Naive thymus-derived CD4-positive, alpha-beta T cell (primary cell): ENCODE data around the gene NMB. TPM values are rescaled to one million over a fixed set of nuclear protein-coding genes. Genes with fewer than 3 reads are reported as not detected.

Source experiments
- ATAC-seq: fragments of 150-1000 bp; cut with Tn5 transposase; 2 replicates; pipeline ENCODE4 v1.10.0; 2021; ENCODE audit warnings: mild to moderate bottlenecking, moderate library complexity
- CTCF ChIA-PET: fragments of 350-600 bp; sonication (Branson Sonifier 250); formaldehyde crosslinking; loops from one replicate; lab custom pipeline; 2021; ENCODE audit warnings: antibody characterized with exemption; lab: Charles Lee
- POLR2A ChIA-PET: fragments of 350-600 bp; sonication (Branson Sonifier 250); formaldehyde crosslinking; loops from one replicate; lab custom pipeline; 2021; ENCODE audit warnings: antibody characterized with exemption, inconsistent platforms; lab: Charles Lee
- DNase-seq, 9 donors: peaks; one replicate each; pipeline versions ENCODE4 v3.0.0 to v3.0.0-alpha.2; 2020 to 2022; ENCODE audit warnings: mixed read lengths in 1 of 9
- H3K27ac ChIP-seq: one replicate; pipeline ENCODE4 v1.7.0; 2013; ENCODE audit warnings: mild to moderate bottlenecking, low read depth, low read length, moderate library complexity
- H3K27me3 ChIP-seq, 2 donors: one replicate each; pipeline ENCODE4 v1.7.0; 2013; ENCODE audit warnings: low read length in 2 of 2, mild to moderate bottlenecking in 2 of 2, moderate library complexity in 2 of 2; ENCODE audit not compliant: control insufficient read depth in 2 of 2, insufficient read depth in 2 of 2
- H3K36me3 ChIP-seq, 3 experiments: 1 replicate in 2 of 3; 2 replicates in 1 of 3; pipeline ENCODE4 v1.7.0; 2013; ENCODE audit warnings: low read length in 3 of 3, mild to moderate bottlenecking in 3 of 3, moderate library complexity in 1 of 3; ENCODE audit not compliant: insufficient read depth in 3 of 3, control insufficient read depth in 2 of 3
- H3K4me1 ChIP-seq, 2 donors: one replicate each; pipeline ENCODE4 v1.7.0; 2013; ENCODE audit warnings: low read length in 2 of 2, mild to moderate bottlenecking in 2 of 2, moderate library complexity in 1 of 2; ENCODE audit not compliant: control insufficient read depth in 2 of 2, insufficient read depth in 2 of 2
- H3K4me3 ChIP-seq: 2 replicates; pipeline ENCODE4 v1.7.0; 2013; ENCODE audit warnings: mild to moderate bottlenecking, low read length
- H3K9me3 ChIP-seq, 3 experiments: 1 replicate in 2 of 3; 2 replicates in 1 of 3; pipeline ENCODE4 v1.7.0; 2013; ENCODE audit warnings: low read length in 3 of 3; ENCODE audit not compliant: control insufficient read depth in 2 of 3
- H3K27ac Mint-ChIP-seq, 9 donors: one replicate each; pipeline ENCODE4 v1.8.0; 2020 to 2022; ENCODE audit warnings: mixed read lengths in 9 of 9, mild to moderate bottlenecking in 8 of 9, moderate library complexity in 5 of 9, inconsistent platforms in 2 of 9
- H3K27me3 Mint-ChIP-seq, 5 donors: one replicate each; pipeline ENCODE4 v1.8.0; 2021 to 2022; ENCODE audit warnings: mixed read lengths in 5 of 5, mild to moderate bottlenecking in 1 of 5
- H3K36me3 Mint-ChIP-seq, 5 donors: one replicate each; pipeline ENCODE4 v1.8.0; 2020 to 2022; ENCODE audit warnings: mixed read lengths in 5 of 5, mild to moderate bottlenecking in 3 of 5, inconsistent platforms in 1 of 5
- H3K4me1 Mint-ChIP-seq, 7 donors: one replicate each; pipeline ENCODE4 v1.8.0; 2020 to 2022; ENCODE audit warnings: mixed read lengths in 7 of 7, mild to moderate bottlenecking in 3 of 7, inconsistent platforms in 1 of 7
- H3K4me3 Mint-ChIP-seq, 10 donors: one replicate each; pipeline ENCODE4 v1.8.0; 2020 to 2022; ENCODE audit warnings: mild to moderate bottlenecking in 10 of 10, mixed read lengths in 10 of 10, moderate library complexity in 6 of 10, inconsistent platforms in 2 of 10
- H3K9me3 Mint-ChIP-seq, 11 donors: one replicate each; pipeline ENCODE4 v1.8.0; 2020 to 2022; ENCODE audit warnings: mixed read lengths in 11 of 11, mild to moderate bottlenecking in 4 of 11, inconsistent platforms in 1 of 11, moderate library complexity in 1 of 11
- intact Hi-C, 2 donors: fragments of 100-400 bp; cut with micrococcal nuclease; formaldehyde crosslinking; loops; one replicate each; pipeline ENCODE4 v1.15.1; 2023
- polyA plus RNA-seq, 2 donors: library from polyadenylated mRNA; unstranded; fragments of 300-500 nt; fragmentation: Illumina TruSeq; gene quantifications; one replicate each; pipeline ENCODE4 v1.2.3, GENCODE V29; 2021
- total RNA-seq, 6 experiments: library from RNA in 5 of 6; stranded (reverse) in 5 of 6; gene quantifications; 1 replicate in 5 of 6; 2 replicates in 1 of 6; pipeline ENCODE4 v1.2.3 and lab custom pipeline; 2021 to 2026

The NMB gene
- total and polyA plus RNA-seq, 7 experiments from 2014 or later, result 1.2 to 5.2 (median 3.0) TPM

DNA sequence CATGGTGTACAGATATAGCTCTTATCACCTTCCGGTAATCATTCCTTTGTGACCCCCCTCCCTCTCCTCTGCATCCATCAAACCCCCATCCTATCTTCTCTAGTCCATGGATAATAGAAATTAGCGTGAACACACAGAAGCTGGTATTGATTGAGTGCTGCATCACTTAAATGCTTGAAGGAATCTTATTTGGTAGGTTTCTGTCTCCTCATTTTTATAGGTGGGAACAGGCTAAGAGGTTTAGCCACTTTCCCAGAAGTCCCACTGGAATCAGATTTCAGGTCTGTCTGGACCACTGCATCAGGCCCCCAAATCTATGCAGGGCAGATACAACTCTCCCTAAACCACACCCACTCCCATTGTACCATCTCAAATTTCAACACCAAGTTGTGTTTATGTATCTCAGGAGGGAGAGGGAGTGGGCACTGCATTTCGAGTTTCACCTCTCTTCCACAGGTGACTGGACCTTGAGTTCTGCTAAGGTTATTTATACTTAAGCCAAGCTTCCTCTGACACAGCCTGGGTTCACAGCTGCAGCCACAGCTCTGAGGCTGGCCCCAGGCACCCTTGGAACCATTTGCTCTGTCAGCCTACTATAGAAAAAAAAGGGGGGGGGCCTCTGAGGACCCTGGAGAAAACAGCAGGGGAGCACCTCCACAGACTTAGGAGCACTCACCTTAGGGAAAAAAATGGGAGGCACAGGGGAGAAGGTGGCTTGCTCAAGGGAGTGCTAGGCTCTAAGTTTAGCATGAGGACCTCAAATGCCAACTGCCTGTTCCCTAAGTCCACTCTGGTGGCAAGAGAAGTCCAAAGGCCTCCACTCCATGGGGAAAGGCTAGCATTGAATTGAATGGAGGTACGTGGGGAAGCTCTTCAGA, 2.1 kb upstream of the NMB start:
- Mint-ChIP-seq H3K4me1 (peaks cover 8 to 34% (median 26%) of the 10 kb centered on the region in 7 donors), H3K27ac (peak overlapping the region in 5 of 9 donors; percentile 45 to 85 (median 69)), H3K4me3 (peak overlapping the region in 7 of 10 donors; percentile 10 to 82 (median 29)), H3K36me3 (peaks cover 0 to 4% (median 3%) of the 10 kb centered on the region in 5 donors), H3K27me3 (no peaks in the 10 kb centered on the region), H3K9me3 (no peaks in the 10 kb centered on the region)
- POLR2A ChIA-PET, result interaction anchor here (0.6 to 2.1 kb wide), 6 partner anchors 28 to 90 kb away, joined by 3 to 8 read pairs (median 4); no protein-coding TSS in a partner anchor
- Histone ChIP-seq H3K27me3 (no peaks in the 10 kb centered on the region), H3K27ac (no peak overlapping the region), H3K9me3 (no peaks in the 10 kb centered on the region), H3K4me1 (peaks cover 8 to 18% of the 10 kb centered on the region in 2 donors), H3K36me3 (no peaks in the 10 kb centered on the region), H3K4me3 (no peak overlapping the region)
- DNase-seq (no peak), ATAC-seq (no peak)
- intact Hi-C loops, result no loop called here
- CTCF ChIA-PET, result interaction anchor here (0.6 to 1.7 kb wide), 3 partner anchors 72 to 87 kb away, joined by 3 to 6 read pairs (median 3); no protein-coding TSS in a partner anchor

DNA sequence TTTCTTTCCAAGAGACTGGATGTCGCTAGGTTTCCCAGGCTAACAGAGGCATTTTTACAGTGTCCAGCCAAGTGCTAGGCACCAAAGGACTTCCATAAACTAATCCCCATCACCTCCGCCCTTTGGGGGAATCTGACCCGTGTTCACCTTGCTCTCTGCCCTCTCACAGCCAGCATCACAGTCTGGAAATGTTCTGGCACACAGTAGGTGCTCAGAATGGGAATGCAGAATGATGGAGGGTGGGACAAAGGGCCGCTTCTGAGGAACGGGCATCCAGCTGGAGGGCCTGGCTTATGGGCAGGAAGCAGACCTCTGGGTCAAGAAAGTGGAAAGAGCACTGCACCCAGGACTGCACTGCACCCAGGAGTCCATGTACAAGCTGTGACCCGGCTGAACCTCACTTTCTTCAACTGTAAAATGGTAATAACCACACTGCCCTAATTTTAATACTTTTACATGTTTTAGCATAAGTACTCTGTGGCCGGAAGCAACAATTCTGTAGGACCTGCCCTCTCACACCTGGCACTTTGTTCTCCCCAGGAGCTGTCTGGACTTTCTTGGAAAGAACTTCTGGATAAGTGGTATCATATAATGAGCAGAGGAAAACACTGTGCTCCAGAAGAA, 901 bp upstream of the NMB start:
- Histone ChIP-seq H3K4me3 (peak overlapping the region; percentile 73), H3K27me3 (no peaks in the 10 kb centered on the region), H3K36me3 (peaks cover 0 to 1% (median 0%) of the 10 kb centered on the region in 3 experiments), H3K9me3 (no peaks in the 10 kb centered on the region), H3K27ac (peak overlapping the region; percentile 76), H3K4me1 (peaks cover 8 to 23% of the 10 kb centered on the region in 2 donors)
- Mint-ChIP-seq H3K4me3 (peak overlapping the region; percentile 72 to 86 (median 82)), H3K4me1 (peaks cover 13 to 40% (median 35%) of the 10 kb centered on the region in 7 donors), H3K9me3 (no peaks in the 10 kb centered on the region), H3K27me3 (no peaks in the 10 kb centered on the region), H3K36me3 (no peaks in the 10 kb centered on the region), H3K27ac (peak overlapping the region; percentile 60 to 93 (median 80))
- DNase-seq, result no peak
- CTCF ChIA-PET, result interaction anchor here (0.5 to 1.7 kb wide), 11 partner anchors 46 to 832 kb away, joined by 3 to 6 read pairs (median 3); partner anchors contain the start of gene SEC11A
- ATAC-seq, result no peak
- POLR2A ChIA-PET, result interaction anchor here (0.5 to 7.5 kb wide), 16 partner anchors 9 to 278 kb away, joined by 3 to 70 read pairs (median 5); partner anchors contain the start of gene SEC11A
- intact Hi-C loops, result loop anchor here (1.0 kb wide), 8 partner anchors 28 to 269 kb away; partner anchors contain the start of genes SEC11A (in 2 of the 2) and ZNF592 (in 1 of the 2)

DNA sequence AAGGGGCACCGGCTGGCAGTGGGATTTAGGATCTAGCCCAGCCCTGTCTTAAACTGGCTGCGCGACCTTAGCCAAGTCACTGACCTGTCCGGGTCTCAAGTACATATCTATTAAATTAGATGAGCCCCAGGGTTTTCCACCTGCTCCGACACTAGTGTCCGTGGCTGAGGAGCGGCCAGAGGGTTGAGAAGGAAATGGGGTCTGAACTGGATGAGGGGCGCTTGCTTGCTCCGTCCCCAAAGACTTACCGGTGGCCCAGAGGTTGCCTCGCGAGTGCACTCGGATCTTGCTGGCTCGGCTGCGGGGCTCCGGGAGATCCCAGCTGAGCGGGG, 285 bp downstream of the NMB start:
- DNase-seq (peak in 1 of 9 donors; percentile 12), ATAC-seq (no peak)
- ChIA-PET CTCF (interaction anchor here (1.1 to 2.2 kb wide), 3 partner anchors 59 to 128 kb away, joined by 7 to 8 read pairs (median 8); partner anchors contain the start of gene SEC11A), POLR2A (interaction anchor here (0.5 to 7.5 kb wide), 8 partner anchors 12 to 92 kb away, joined by 3 to 70 read pairs (median 8); partner anchors contain the start of genes SEC11A and ZNF592)
- Histone ChIP-seq H3K27me3 (no peaks in the 10 kb centered on the region), H3K9me3 (no peaks in the 10 kb centered on the region), H3K27ac (peak overlapping the region; percentile 76), H3K4me3 (peak overlapping the region; percentile 73), H3K36me3 (peaks cover 0 to 4% (median 0%) of the 10 kb centered on the region in 3 experiments), H3K4me1 (peaks cover 19 to 32% of the 10 kb centered on the region in 2 donors)
- Mint-ChIP-seq H3K9me3 (no peaks in the 10 kb centered on the region), H3K36me3 (peaks cover 0 to 3% (median 0%) of the 10 kb centered on the region in 5 donors), H3K4me3 (peak overlapping the region; percentile 62 to 84 (median 76)), H3K27ac (peak overlapping the region in 7 of 9 donors; percentile 18 to 76 (median 63)), H3K4me1 (peaks cover 13 to 48% (median 41%) of the 10 kb centered on the region in 7 donors), H3K27me3 (no peaks in the 10 kb centered on the region)
- intact Hi-C loops, result loop anchor here (1.0 kb wide), 8 partner anchors 26 to 271 kb away; partner anchors contain the start of genes SEC11A (in 2 of the 2) and ZNF592 (in 1 of the 2)

GRCh38 chr15:84656972-84657371, 1.0 kb downstream of the NMB start:
- H3K9me3 Mint-ChIP-seq, result no peaks in the 10 kb centered on the region
- Histone ChIP-seq H3K9me3 (no peaks in the 10 kb centered on the region), H3K27ac (peak overlapping the region; percentile 7), H3K4me1 (peaks cover 26 to 40% of the 10 kb centered on the region in 2 donors), H3K36me3 (peaks cover 4 to 9% (median 7%) of the 10 kb centered on the region in 3 experiments), H3K4me3 (no peak overlapping the region), H3K27me3 (no peaks in the 10 kb centered on the region)
- ChIA-PET POLR2A (interaction anchor here (0.5 to 7.5 kb wide), 7 partner anchors 13 to 93 kb away, joined by 3 to 70 read pairs (median 7); partner anchors contain the start of genes SEC11A and ZNF592), CTCF (interaction anchor here (1.1 to 2.2 kb wide), 4 partner anchors 9 to 93 kb away, joined by 3 to 8 read pairs (median 4); partner anchors contain the start of gene SEC11A)
- H3K27me3 Mint-ChIP-seq, result no peaks in the 10 kb centered on the region
- H3K36me3 Mint-ChIP-seq, result peaks cover 4 to 7% (median 5%) of the 10 kb centered on the region in 5 donors
- intact Hi-C loops, result no loop called here
- DNase-seq (no peak), ATAC-seq (no peak)
- H3K4me3 Mint-ChIP-seq, result peak overlapping the region; percentile 41 to 84 (median 76)
- peaks cover 16 to 55% (median 47%) of the 10 kb centered on the region in 7 donors for H3K4me1 Mint-ChIP-seq
- peak overlapping the region in 7 of 9 donors; percentile 46 to 79 (median 68) for H3K27ac Mint-ChIP-seq

GRCh38 chr15:84654689-84655453, 3.1 kb downstream of the NMB start:
- intact Hi-C loops, result loop anchor here (1.0 kb wide), 13 partner anchors 24 to 326 kb away; partner anchors contain the start of genes SEC11A (in 2 of the 2), PDE8A (in 1 of the 2) and ZNF592 (in 1 of the 2)
- peaks cover 26 to 41% of the 10 kb centered on the region in 2 donors for H3K4me1 ChIP-seq
- H3K4me3 ChIP-seq, result peak overlapping the region; percentile 91
- no peaks in the 10 kb centered on the region for H3K9me3 ChIP-seq
- no peaks in the 10 kb centered on the region for H3K27me3 ChIP-seq
- ChIA-PET POLR2A (interaction anchor here (1.0 to 7.5 kb wide), 19 partner anchors 17 to 108 kb away, joined by 3 to 70 read pairs (median 9); partner anchors contain the start of genes SEC11A, ZNF592 and ZSCAN2), CTCF (interaction anchor here (0.6 to 1.9 kb wide), 12 partner anchors 19 to 271 kb away, joined by 3 to 10 read pairs (median 6); no protein-coding TSS in a partner anchor)
- DNase-seq (peak; percentile 54 to 80 (median 75)), ATAC-seq (peak; percentile 67)
- Mint-ChIP-seq H3K4me3 (peak overlapping the region; percentile 75 to 99 (median 96)), H3K9me3 (no peaks in the 10 kb centered on the region), H3K27ac (peak overlapping the region; percentile 60 to 99 (median 93)), H3K27me3 (no peaks in the 10 kb centered on the region), H3K4me1 (peaks cover 18 to 59% (median 50%) of the 10 kb centered on the region in 7 donors), H3K36me3 (peaks cover 4 to 13% (median 10%) of the 10 kb centered on the region in 5 donors)
- H3K27ac ChIP-seq, result peak overlapping the region; percentile 90
- peaks cover 7 to 23% (median 9%) of the 10 kb centered on the region in 3 experiments for H3K36me3 ChIP-seq
